Epidermal melanocyte (primary cell): ENCODE measurements around the gene POGK.

ENCODE experiments used
- DNase-seq: peaks from one replicate; pipeline ENCODE4 v3.0.0; 2011; ENCODE audit warnings: low spot score; ENCODE audit not compliant: insufficient read length

The POGK gene

GRCh38 chr1:166900987-166901386 is 61.7 kb downstream of the POGK start:
- no peak for DNase-seq

- DNase-seq = no peak
Measured at GRCh38 chr1:166902279-166902678, 63.0 kb downstream of the POGK start.

GRCh38 chr1:166903232-166903631 is 64.0 kb downstream of the POGK start:
- no peak for DNase-seq

GRCh38 chr1:166905136-166905535 is 65.9 kb downstream of the POGK start:
- DNase-seq = no peak

GRCh38 chr1:166905900-166906299 is 66.6 kb downstream of the POGK start:
- DNase-seq = no peak
